ENCODE data around the gene E2F7.

The E2F7 gene

DNA sequence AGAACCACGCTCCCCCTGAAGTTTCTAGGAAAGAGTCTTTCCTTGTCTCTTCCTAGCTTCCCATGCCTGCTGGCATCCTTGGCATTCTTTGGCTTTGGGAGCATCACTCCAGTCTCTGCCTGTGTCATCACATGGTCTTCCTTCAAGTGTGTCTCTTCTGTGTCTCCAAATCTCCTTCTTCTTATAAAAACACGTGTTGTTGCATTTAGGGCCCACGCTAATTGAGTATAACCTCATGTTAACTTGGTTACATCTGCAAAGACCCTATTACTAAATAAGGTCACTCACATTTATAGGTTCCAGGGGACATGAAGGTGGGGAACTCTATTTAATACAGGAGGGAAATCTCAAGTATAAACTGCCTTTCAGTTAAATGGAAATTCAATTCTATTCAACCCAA lies 63.0 kb downstream of the E2F7 start:
- TF ChIP-seq CREB1 (IDR thresholded peaks at IDR 0.05; ENCODE audit: low read depth): no peak

GRCh38 chr12:77001276-77001675 lies 64.1 kb downstream of the E2F7 start:
- TF ChIP-seq EP300 (IDR thresholded peaks at IDR 0.05; ENCODE audit: borderline replicate concordance) (no peak), FOXM1 (IDR thresholded peaks at IDR 0.05; ENCODE audit: borderline replicate concordance, low read depth) (no peak), TCF12 (IDR thresholded peaks at IDR 0.05; ENCODE audit: low read depth) (no peak), EGR1 (IDR thresholded peaks at IDR 0.05) (no peak), NFIC (IDR thresholded peaks at IDR 0.05) (no peak), YY1 (IDR thresholded peaks at IDR 0.05; ENCODE audit: low read depth) (no peak), USF1 (IDR thresholded peaks at IDR 0.05) (no peak), MAX (IDR thresholded peaks at IDR 0.05) (no peak), ZBTB7A (IDR thresholded peaks at IDR 0.05; ENCODE audit: low read depth) (no peak), TAF1 (IDR thresholded peaks at IDR 0.05; ENCODE audit: low read depth) (no peak)

GRCh38 chr12:76998908-76999556 lies 66.3 kb downstream of the E2F7 start:
- TF ChIP-seq REST (IDR thresholded peaks at IDR 0.05; ENCODE audit: low read depth): no peak
- no peak for TF ChIP-seq MAX (IDR thresholded peaks at IDR 0.05)
- no peak for TF ChIP-seq CREB1 (IDR thresholded peaks at IDR 0.05; ENCODE audit: low read depth)
- TF ChIP-seq TEAD4 (IDR thresholded peaks at IDR 0.05): no peak
- TF ChIP-seq EGR1 (IDR thresholded peaks at IDR 0.05): no peak
- no peak for TF ChIP-seq NFIC (IDR thresholded peaks at IDR 0.05)
- TF ChIP-seq FOXM1 (IDR thresholded peaks at IDR 0.05; ENCODE audit: borderline replicate concordance, low read depth): no peak
- TF ChIP-seq ZBTB7A (IDR thresholded peaks at IDR 0.05; ENCODE audit: low read depth): no peak
- TF ChIP-seq USF1 (IDR thresholded peaks at IDR 0.05): no peak
- no peak for TF ChIP-seq RAD21 (IDR thresholded peaks at IDR 0.05; ENCODE audit: low read depth)

DNA sequence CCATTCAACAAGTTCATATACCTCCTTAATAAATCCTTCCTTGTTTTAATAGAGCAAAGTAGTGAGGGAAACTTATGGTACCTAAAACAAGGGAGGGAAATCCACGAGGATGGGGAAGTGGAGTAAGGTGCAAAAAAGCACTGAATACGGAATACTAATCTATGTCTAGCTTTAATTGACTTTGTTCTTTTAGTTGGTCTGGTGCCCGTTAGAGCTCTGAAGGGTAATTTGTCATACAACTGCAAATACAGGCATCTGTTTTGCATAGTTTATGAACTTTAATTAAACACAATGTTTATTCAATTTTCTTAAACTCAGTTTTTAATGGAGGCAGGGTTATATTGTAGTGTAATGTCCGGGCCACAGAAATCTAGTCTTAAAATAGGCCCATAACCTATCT lies 67.0 kb downstream of the E2F7 start:
- TF ChIP-seq YY1 (IDR thresholded peaks at IDR 0.05; ENCODE audit: low read depth) (no peak), USF1 (IDR thresholded peaks at IDR 0.05) (no peak), TCF12 (IDR thresholded peaks at IDR 0.05; ENCODE audit: low read depth) (no peak), REST (IDR thresholded peaks at IDR 0.05; ENCODE audit: low read depth) (no peak), CEBPB (IDR thresholded peaks at IDR 0.05) (no peak), EGR1 (IDR thresholded peaks at IDR 0.05) (no peak), RAD21 (IDR thresholded peaks at IDR 0.05; ENCODE audit: low read depth) (no peak)

DNA sequence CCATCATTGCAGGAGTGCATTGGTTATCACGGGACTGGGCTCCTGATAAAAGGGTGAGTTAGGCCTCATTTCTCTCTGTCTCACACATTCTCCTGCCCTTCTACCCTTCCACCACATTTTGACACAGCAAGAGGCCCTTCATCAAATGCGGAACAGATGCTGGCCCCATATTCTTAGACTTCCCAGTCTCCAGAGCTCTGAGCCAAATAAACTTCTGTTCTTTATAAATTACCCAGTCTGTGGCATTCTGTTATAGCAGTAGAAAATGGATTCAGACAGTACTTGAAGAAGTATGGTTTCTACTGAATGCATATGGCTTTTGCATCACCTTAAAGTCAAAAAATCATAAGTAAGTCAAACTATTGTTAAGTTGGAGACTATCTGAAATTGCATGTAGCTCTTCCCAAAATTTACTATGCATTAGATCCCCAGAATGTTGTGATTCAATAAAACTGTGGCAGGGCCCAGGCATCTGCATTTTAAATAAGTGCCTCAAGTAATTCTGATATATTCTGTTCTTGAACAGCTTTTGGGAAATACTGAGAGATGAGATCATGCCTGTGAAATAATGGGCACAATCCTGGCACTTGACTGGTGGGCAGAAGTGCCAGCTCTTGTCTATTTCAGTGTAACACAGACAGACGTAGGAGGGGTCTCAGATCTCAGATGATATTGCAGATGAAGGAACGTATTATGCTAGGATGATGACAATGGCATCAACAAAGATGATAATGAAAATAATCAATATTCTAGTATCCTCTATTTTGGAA lies 68.2 kb downstream of the E2F7 start:
- TF ChIP-seq CEBPB (IDR thresholded peaks at IDR 0.05): no peak
- no peak for TF ChIP-seq REST (IDR thresholded peaks at IDR 0.05; ENCODE audit: low read depth)
- no peak for TF ChIP-seq USF1 (IDR thresholded peaks at IDR 0.05)
- no peak for TF ChIP-seq ZBTB7A (IDR thresholded peaks at IDR 0.05; ENCODE audit: low read depth)
- no peak for TF ChIP-seq YY1 (IDR thresholded peaks at IDR 0.05; ENCODE audit: low read depth)
- no peak for TF ChIP-seq TCF12 (IDR thresholded peaks at IDR 0.05; ENCODE audit: low read depth)
- no peak for TF ChIP-seq MAX (IDR thresholded peaks at IDR 0.05)
- TF ChIP-seq NFIC (IDR thresholded peaks at IDR 0.05): no peak
- no peak for TF ChIP-seq EGR1 (IDR thresholded peaks at IDR 0.05)
- TF ChIP-seq CREB1 (IDR thresholded peaks at IDR 0.05; ENCODE audit: low read depth): no peak
- no peak for TF ChIP-seq EP300 (IDR thresholded peaks at IDR 0.05; ENCODE audit: borderline replicate concordance)
- TF ChIP-seq FOXM1 (IDR thresholded peaks at IDR 0.05; ENCODE audit: borderline replicate concordance, low read depth): no peak
- no peak for TF ChIP-seq TAF1 (IDR thresholded peaks at IDR 0.05; ENCODE audit: low read depth)
- TF ChIP-seq TEAD4 (IDR thresholded peaks at IDR 0.05): no peak
- no peak for TF ChIP-seq RAD21 (IDR thresholded peaks at IDR 0.05; ENCODE audit: low read depth)

Data from Ishikawa (cell line).